HG03354 (cell line): ENCODE data around the gene IP6K1.
"Not testable (repeated sequence)": the region's sequence is repeated elsewhere in the genome, so short reads cannot be mapped to it uniquely, and the experiment has no call there.

Source experiments
- ATAC-seq: cut with Tn5 transposase; IDR thresholded peaks from one replicate; pipeline ENCODE4 v1.9.1; 2021; ENCODE audit warnings: mild to moderate bottlenecking; ENCODE audit not compliant: unreplicated experiment, poor library complexity, severe bottlenecking

IP6K1 gene

DNA sequence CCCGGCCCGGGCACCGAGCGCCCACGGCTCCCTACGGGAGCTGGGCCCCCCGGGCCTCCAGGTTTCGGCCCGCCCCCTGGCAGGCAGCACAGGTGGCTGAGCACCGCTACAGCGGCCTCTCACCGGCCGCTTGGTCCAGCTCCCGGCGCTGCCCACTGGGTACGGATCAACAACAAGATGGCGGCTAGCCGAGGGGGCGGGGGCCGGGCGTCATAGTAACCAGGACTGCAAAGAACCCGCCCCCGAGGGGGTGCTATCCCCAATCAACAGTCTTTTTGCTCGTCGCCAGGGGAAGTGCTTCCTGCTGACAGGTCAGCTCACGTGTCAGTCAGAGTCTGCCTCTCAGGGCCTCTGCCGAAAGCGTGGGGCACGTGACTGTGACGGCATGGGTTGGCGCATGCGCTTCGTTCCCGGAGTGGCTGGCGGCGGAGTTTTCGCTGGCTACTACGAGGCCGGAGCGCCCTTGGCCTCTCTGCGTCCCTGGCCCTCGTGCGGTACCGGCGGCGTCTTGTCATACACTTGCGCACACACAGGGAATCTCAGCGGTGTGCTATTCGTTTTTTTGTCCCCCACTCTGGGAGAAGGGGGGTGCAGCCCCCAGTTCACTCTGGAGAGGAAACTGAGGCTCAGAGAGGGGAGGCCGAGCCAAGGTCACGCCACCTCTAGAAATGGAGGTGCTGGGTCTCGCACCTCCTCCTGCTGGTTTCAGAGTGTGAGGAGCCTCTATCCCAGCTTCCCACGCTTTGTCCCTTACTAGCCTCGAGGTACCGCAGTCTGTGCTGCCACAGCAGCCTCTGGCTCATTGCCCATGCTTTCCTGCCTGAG lies at the start of gene IP6K1:
TSS of gene IP6K1 (minus strand) at position 186 of the 825 bp plus-strand sequence. CDS start 38,502 bp downstream, outside the sequence.
- ATAC-seq, result peak; percentile 99

GRCh38 chr3:49831341-49831740 lies 45.0 kb upstream of the IP6K1 start:
- ATAC-seq, result no peak

GRCh38 chr3:49826016-49826415 lies 39.7 kb upstream of the IP6K1 start:
- no peak for ATAC-seq

GRCh38 chr3:49823131-49823530 lies 36.8 kb upstream of the IP6K1 start:
- not testable (repeated sequence) for ATAC-seq

DNA sequence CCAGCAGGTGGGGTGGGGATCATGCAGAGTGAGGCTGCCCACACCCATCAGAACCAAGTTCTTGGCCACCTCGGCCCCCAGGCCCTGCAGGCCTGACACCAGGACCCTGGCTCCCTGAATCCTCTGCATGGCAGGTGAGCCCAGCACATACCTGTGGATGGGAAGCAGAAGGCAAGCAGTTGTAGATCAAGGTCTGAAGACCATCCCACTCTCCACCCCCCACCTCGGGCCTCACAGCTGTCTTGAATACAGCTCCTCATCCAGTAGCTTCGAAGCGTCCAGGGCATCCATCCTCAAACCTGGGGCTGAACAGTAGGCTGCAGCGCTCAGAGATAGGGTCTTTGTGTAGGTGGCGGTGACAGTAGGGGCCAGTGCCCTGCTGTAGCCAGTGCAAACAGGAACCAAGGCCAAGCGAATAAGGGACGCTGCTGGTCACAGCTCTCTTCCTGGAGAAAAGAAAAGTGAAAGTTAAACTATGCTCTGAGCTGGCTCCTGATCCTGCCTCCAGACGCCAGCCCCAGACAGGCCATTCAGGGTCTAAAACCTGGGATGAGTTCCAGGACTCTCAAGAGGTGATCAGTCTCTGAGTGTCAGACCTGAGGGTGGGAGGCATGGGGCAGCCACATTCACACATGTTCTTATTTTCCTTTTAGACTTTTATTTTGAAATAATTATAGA lies 27.3 kb upstream of the IP6K1 start, which contains the start of gene UBA7:
TSS of gene UBA7 (minus strand) at position 457 of the 678 bp plus-strand sequence. CDS start at position 291, 166 bp downstream.
- peak; percentile 68 for ATAC-seq

DNA sequence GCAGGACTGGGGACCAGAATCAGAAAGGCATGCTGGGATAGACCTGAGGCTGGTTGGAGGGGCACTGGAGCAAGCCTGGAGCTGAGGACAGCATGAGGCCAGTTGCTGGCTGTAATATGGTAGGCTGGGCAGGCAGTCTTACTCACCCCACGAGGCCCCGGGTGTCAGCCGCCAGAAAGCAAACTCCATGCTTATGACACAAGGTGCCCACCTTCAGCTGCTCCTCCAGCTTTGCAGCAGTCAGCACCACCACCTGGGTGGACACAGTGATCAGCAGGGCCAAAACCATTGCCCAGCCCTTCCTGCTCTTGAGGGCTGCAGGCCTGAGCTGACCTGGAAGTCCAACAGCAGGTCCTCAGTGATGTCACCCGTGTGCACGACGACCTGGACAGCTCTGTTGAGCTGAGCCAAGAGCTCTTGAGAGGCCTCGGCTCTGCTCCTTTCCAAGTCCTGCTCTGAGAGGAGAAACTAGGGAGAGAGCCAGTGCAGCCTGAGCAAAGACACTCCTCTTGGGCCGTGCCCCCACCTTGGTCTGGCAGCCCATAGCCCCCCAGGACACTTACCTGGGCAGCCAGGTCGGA lies 26.7 kb upstream of the IP6K1 start:
- no peak for ATAC-seq

DNA sequence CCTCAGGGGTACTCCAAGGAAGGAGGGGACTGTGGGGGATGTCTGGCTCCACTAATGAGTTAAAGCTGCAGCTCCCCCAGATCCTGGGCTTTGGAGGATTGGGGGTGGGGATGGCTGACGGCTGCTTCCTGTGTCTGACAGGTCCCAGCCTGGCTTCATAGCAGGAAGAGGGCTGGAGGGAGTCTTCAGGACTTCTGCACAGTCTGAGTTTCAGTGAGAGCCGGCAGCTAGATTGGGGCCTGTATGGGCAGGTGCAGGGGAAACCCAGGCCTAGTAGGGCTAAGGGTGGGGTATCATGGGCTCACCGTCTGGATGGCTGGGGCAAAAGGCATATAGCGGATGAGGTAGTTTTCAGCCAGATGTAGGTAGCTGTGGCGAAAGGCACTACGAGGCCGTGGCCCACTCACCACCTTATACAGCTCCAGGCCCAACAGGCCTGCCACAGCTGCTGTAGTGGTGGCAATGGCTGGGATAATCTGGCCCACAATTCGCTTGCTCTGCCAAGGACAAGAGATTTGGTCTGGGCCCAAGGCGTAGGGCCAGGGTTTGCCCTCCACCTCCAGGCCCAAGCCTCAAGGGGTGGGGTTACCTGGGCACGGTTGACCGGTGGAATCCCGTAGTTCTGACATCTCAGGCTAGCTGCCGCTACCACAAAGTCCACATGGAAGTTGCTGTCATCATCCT lies 21.2 kb upstream of the IP6K1 start:
- ATAC-seq, result no peak

- ATAC-seq, result no peak
These were observed 20.5 kb upstream of the IP6K1 start for GRCh38 chr3:49806850-49807249.

DNA sequence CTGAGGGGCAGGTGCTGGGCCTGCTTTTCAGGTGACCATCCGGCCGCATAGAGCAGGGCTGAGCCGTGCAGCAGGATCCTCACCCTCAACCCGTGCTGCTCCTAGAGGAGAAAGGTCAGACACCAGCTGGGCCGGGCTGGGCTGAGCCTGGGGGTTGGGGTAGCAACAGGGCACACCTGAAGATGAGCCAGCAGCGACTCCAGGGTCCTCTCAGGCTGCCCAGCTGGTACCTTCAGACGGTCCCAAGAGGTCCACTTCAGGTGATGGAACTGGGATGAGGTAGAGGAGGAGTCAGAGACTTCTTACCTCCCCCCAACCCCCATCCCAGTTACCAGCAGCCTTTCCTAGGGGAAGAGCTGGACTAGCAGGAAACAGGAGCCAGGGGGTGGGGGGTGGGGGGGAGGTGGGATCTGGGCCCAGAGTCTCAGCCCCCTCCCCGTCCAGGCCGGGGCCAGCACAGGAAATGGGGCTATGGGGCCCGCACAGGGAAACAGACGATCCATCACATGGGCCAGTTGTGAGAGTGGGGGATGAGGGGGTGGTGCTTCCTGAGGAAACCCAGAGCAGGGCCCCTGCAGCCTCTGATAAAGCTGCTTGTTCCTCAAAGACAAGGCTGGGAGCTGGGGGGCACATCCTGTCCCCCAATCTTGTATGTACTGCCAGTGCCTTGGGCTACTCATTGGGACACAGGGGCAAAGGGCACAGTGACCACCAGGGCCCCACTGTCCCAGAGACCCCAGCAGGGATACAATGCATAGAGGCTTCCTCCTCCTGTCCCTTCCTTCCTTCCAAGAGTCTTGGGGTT lies 19.8 kb upstream of the IP6K1 start:
- no peak for ATAC-seq

DNA sequence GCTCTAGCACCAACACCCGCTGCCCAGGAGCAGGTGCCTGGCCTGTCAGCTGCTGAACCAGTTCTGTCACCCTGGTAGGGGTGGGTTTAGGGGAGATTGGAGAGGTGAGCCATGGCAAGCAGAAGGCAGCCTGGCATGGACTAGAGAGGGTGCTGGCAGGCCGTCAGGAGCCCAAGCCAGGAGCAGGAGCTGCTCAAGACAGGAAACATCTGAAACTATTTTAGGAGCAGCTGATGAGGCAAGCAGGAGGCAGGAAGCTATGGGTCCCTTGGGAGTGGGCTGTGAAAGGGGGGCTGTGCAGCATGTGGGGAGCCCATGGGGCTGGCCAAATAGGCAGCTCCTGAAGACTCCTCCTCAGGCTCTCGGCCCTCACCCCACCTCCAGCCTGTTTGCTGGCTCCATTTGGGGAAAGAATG lies 19.0 kb upstream of the IP6K1 start:
- ATAC-seq, result no peak

DNA sequence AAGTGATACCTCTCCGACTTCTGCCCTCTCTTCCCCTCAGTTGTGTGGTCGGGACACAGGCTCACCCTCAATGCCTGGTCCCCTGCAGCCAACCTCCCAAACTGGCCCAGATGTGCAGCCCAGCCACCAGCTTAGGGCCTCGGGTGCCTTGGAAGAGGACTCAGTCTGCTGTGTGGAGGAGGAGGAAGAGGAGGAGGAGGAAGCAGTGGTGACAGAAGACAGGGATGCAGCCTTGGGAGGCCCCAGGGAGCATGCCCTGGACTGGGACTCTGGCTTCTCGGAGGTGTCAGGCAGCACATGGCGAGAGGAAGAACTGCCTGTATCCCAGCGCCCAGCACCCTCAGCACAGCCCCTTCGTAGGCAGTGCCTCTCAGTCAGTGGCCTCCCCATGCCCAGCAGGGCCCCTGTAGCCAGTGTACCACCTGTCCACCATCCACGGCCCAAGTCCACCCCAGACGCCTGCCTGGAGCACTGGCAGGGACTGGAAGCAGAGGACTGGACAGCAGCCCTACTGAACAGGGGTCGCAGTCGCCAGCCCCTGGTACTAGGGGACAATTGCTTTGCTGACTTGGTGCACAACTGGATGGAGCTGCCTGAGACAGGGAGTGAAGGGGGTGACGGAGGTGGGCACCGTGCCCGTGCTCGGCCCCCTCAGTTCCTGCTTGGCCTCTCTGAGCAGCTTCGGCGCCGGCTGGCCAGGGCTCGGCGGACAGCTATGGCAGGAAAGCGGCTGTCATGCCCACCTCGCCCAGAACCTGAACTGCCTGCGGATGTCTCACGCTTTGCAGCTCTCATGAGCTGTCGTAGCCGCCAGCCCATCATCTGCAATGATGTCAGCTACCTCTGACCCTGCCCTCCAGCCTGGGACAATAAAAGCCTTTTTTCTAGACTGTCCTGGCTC lies 18.0 kb upstream of the IP6K1 start:
- no peak for ATAC-seq

DNA sequence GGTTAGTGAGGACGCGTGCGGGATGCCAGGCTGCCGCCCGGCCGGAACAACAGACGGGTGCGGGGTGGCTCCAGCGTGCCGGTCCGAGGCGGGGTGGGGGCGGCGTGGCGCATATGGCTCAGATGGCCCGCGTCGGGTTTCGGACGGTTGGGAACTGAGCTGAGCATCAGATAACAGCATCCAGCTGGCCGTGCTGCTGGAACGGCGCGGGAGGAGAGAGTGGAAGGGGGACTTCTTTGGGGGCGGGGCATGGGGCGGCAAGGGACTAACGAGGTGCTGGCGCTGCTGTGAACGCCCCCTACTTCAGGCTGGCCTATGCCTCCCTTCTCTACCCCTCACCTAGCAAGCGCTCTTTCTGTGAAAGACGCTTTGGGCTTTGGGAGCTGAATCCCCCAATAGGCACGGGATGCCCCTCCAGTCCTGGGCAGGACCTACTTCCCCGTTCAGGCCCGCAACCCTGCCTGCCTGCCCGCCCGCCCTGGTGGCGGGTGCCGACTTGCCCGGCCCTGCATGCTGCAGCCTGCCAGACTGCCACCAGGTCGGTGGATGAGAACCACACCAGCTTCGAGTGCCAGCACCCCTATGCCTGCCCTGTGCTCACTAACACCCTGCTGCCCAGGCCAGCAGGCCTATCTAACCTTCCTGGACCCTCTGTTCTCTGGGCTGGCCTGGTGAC lies 17.3 kb upstream of the IP6K1 start:
- peak; percentile 19 for ATAC-seq

DNA sequence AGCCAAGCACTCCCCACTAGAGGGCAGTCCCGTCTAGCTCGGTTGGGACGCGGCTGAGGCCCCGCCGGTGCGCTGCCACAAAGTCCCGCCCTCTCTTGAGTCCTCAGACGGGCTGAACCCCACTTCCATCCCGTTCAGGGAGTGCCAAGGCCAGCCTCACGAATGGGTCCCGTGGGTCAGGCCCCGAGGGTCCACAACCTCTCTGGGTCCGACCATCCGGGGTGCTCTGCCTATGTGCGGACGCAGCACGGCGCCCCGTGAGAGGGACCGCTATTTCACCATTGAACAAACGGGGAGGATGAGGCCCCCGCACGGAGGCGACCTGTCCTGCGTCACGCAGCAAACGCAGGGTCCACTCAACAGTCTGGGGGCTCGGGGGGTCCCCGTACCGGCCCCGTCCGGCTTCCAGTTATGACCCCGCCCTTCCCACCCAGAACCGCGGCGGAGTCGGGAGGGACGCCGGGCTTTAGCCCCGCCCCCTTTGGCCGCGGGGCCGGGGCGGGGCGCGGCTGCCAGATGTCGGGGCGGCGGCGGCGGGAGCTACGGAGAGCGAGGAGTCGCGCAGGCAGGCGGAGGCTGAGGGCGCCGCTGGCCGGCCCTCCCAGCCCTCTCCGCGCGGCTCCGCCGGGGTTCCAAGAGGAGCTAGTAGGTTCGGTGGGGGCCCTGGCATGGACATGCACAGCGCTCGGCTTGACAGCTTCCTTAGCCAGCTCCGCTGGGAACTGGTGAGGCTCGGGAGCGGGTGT lies 16.6 kb upstream of the IP6K1 start, which contains the start of gene INKA1:
TSS of gene INKA1 (plus strand) at position 543 of the 746 bp plus-strand sequence. CDS start at position 675, 132 bp downstream.
- ATAC-seq, result peak; percentile 61

DNA sequence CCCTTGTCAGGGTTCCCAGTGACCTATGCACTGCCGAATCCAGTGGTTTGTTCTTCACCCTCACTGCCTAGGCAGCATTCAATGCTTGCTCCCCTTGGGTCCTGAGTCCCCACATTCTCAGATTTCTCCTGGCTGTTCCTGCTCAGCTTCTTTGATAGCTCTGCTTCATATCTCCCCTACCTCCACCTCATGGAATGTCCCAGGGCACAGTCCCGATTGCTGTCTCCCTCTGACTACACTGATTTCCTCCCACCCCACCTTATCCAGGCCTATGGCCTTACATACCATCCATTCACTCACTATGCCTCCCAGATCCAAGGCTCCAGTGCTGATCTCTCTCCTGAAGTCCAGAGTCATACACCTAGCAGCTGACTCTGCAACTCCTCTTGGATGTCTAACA lies 14.8 kb upstream of the IP6K1 start:
- no peak for ATAC-seq

DNA sequence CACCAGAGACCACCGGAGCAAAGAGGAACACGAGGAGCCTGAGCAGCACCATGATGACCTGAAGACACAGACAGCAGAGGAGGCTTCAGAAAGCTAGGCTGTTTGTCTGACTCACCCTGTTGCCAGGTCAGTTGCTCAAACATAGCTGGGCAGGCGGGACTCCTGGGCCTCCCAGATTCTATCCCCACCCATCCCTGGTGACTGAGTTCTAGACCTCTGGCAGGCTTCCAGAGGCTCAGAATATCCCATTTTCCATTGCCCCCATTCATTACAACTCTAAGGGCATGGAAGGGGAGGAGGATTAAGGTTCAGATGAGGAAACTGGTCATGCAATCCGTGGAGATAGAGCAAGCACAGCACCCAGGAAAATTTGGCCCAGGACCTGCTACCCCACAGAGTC lies 13.4 kb upstream of the IP6K1 start, which contains the start of gene CDHR4:
TSS of gene CDHR4 (minus strand) at position 113 of the 400 bp plus-strand sequence. CDS start at position 52, 61 bp downstream.
- no peak for ATAC-seq

DNA sequence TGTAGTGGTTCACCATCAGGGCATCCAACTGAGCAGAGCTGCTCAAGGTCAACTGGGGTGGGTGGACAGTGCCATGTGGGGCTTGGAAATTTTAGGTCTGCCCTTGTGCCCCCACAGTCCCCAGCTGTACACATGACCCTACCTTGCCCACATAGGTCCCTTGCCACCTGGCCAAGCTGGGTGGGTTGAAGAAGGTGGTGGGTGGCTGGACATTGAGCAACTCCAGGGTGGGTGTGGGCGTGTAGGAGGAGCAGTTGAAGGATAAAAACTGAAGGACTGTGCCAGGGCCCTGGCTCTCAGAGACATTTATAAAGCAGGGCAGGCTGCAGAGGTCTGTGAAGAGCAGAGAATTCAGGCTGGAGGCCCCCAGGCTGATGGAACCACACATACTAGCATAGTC lies 12.8 kb upstream of the IP6K1 start:
- no peak for ATAC-seq
